GM23248 (cell line): ENCODE measurements around the gene MLN. TPM values are rescaled to one million over a fixed set of nuclear protein-coding genes. Genes with fewer than 3 reads are reported as not detected.

Source experiments
- DNase-seq: peaks from one replicate; pipeline ENCODE4 v3.0.0-alpha.2; 2015
- H2AFZ ChIP-seq: fragments of 200-600 bp; sonication (generic); 2 replicates; pipeline ENCODE4 v1.6.1; 2016; ENCODE audit warnings: antibody characterized with exemption
- H3F3A ChIP-seq: fragments of 200-600 bp; sonication (generic); 2 replicates; pipeline ENCODE4 v1.6.1; 2016; ENCODE audit warnings: mild to moderate bottlenecking, antibody characterized with exemption, mixed run types; ENCODE audit not compliant: insufficient read depth
- H3K27ac ChIP-seq: fragments of 200-600 bp; sonication (generic); 2 replicates; pipeline ENCODE4 v1.5.1; 2016; ENCODE audit warnings: mild to moderate bottlenecking
- H3K27me3 ChIP-seq: fragments of 200-600 bp; sonication (generic); replicated peaks from 2 replicates; pipeline ENCODE4 v1.6.1; 2016; ENCODE audit warnings: mild to moderate bottlenecking; ENCODE audit not compliant: insufficient read depth
- H3K36me3 ChIP-seq: fragments of 200-600 bp; sonication (generic); 2 replicates; pipeline ENCODE4 v1.6.1; 2016; ENCODE audit warnings: low read depth, mild to moderate bottlenecking
- H3K4me1 ChIP-seq: fragments of 200-600 bp; sonication (generic); 2 replicates; pipeline ENCODE4 v1.6.1; 2016; ENCODE audit warnings: mild to moderate bottlenecking; ENCODE audit not compliant: insufficient read depth
- H3K4me2 ChIP-seq: fragments of 200-600 bp; sonication (generic); one replicate; pipeline ENCODE4 v1.6.1; 2016; ENCODE audit warnings: mild to moderate bottlenecking; ENCODE audit not compliant: unreplicated experiment
- H3K4me3 ChIP-seq: fragments of 200-600 bp; sonication (generic); 2 replicates; pipeline ENCODE4 v1.5.1; 2016; ENCODE audit warnings: mild to moderate bottlenecking
- H3K79me2 ChIP-seq: fragments of 200-600 bp; sonication (generic); 2 replicates; pipeline ENCODE4 v1.6.1; 2016; ENCODE audit warnings: mild to moderate bottlenecking; ENCODE audit not compliant: insufficient read depth
- H3K9ac ChIP-seq: fragments of 200-600 bp; sonication (generic); 2 replicates; pipeline ENCODE4 v1.6.1; 2016; ENCODE audit warnings: mild to moderate bottlenecking
- H3K9me2 ChIP-seq: fragments of 200-600 bp; sonication (generic); 2 replicates; pipeline ENCODE4 v1.6.1; 2016; ENCODE audit warnings: mixed run types, mild to moderate bottlenecking, moderate library complexity; ENCODE audit not compliant: insufficient read depth
- H3K9me3 ChIP-seq: fragments of 200-600 bp; sonication (generic); one replicate; pipeline ENCODE4 v1.6.1; 2017; ENCODE audit warnings: low read depth
- H4K20me1 ChIP-seq: fragments of 200-600 bp; sonication (generic); 2 replicates; pipeline ENCODE4 v1.6.0; 2016; ENCODE audit not compliant: insufficient read depth
- EZH2 ChIP-seq: fragments of 200-600 bp; sonication (generic); IDR thresholded peaks from 2 replicates; pipeline ENCODE4 v1.6.1; 2018; ENCODE audit warnings: antibody characterized with exemption, mild to moderate bottlenecking; ENCODE audit not compliant: insufficient read depth, poor library complexity, severe bottlenecking
- EZH2phosphoT487 ChIP-seq: fragments of 200-600 bp; sonication (generic); IDR thresholded peaks from 2 replicates; pipeline ENCODE4 v1.6.1; 2018; ENCODE audit warnings: antibody characterized with exemption, moderate library complexity, mild to moderate bottlenecking, low read depth; ENCODE audit not compliant: insufficient read depth
- WGBS, 2 experiments: methylation state at CpG; one replicate each; pipeline ENCODE4 v1.1.6; 2015 to 2017; ENCODE audit warnings: low lambda C conversion rate in 2 of 2, low coverage in 1 of 2; ENCODE audit errors: missing lambda C conversion rate in 2 of 2; 5-methylcytosine and 5-hydroxymethylcytosine counted together
- in situ Hi-C: fragments of 300-500 bp; cut with MboI; formaldehyde crosslinking; loops from 2 replicates; pipeline ENCODE4 v1.15.0; 2020
- polyA plus RNA-seq: library from polyadenylated mRNA; unstranded; fragments of >200 nt; fragmentation: Nextera tagmentation; extraction: Ambion mirVana; gene quantifications from 2 replicates; pipeline ENCODE4 v1.2.1, GENCODE V29; 2016
- total RNA-seq: library from RNA; depleted of rRNA; stranded (reverse); fragments of >200 nt; shearing (Covaris generic); gene quantifications from 2 replicates; pipeline ENCODE4 v1.2.3, GENCODE V29; 2014

The MLN gene
- total and polyA plus RNA-seq, 2 experiments from 2014 or later = not detected

- Histone ChIP-seq H3K9me2 (no peaks in the 10 kb centered on the region), H3K27me3 (no peaks in the 10 kb centered on the region), H3K9ac (no peak overlapping the region), H3K36me3 (no peaks in the 10 kb centered on the region), H2AFZ (no peak overlapping the region), H4K20me1 (no peaks in the 10 kb centered on the region), H3K79me2 (no peaks in the 10 kb centered on the region), H3F3A (no peaks in the 10 kb centered on the region), H3K9me3 (no peaks in the 10 kb centered on the region), H3K4me2 (no peak overlapping the region), H3K27ac (no peak overlapping the region), H3K4me1 (peaks cover 6% of the 10 kb centered on the region), H3K4me3 (no peak overlapping the region)
- no peak for TF ChIP-seq EZH2phosphoT487
- TF ChIP-seq EZH2 = no peak
- WGBS, 2 experiments = 83% methylated on average over 11 of the region's 11 CpGs
- in situ Hi-C loops = no loop called here
- DNase-seq = no peak
Measured at GRCh38 chr6:33754222-33754621, 49.6 kb downstream of the MLN start.

DNA sequence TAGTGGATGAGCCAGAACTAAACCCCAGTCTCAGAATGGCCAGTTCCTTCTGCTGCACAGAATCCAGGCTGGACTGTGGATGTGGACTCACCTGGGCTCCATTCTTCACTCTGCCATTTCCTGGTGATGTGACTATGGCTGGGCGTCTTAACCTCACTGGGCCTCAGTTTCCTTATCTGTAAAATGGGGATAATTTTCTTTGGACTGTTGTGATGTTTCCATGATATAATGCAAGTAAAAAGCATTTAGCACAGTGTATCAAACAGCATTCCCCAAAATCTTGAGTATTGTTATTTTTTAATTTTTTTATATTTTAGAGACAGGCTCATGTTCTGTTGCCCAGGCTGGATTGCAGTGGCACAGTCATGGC, 51.2 kb downstream of the MLN start:
- no peaks in the 10 kb centered on the region for H4K20me1 ChIP-seq
- no peaks in the 10 kb centered on the region for H3K9me2 ChIP-seq
- no peak overlapping the region for H3K27ac ChIP-seq
- no peak overlapping the region for H2AFZ ChIP-seq
- TF ChIP-seq EZH2 = no peak
- H3K9me3 ChIP-seq = no peaks in the 10 kb centered on the region
- no peaks in the 10 kb centered on the region for H3F3A ChIP-seq
- H3K36me3 ChIP-seq = no peaks in the 10 kb centered on the region
- no peak overlapping the region for H3K4me2 ChIP-seq
- no peaks in the 10 kb centered on the region for H3K27me3 ChIP-seq
- H3K79me2 ChIP-seq = no peaks in the 10 kb centered on the region
- in situ Hi-C loops = no loop called here
- DNase-seq = no peak
- no peak overlapping the region for H3K9ac ChIP-seq
- H3K4me1 ChIP-seq = peaks cover 6% of the 10 kb centered on the region
- H3K4me3 ChIP-seq = no peak overlapping the region
- 96% methylated on average over 1 of the region's 1 CpG for WGBS, 2 experiments

GRCh38 chr6:33751771-33752645, 51.8 kb downstream of the MLN start:
- Histone ChIP-seq H3K4me1 (peaks cover 6% of the 10 kb centered on the region), H3K9ac (no peak overlapping the region), H3K4me3 (no peak overlapping the region), H3F3A (no peaks in the 10 kb centered on the region), H3K9me2 (no peaks in the 10 kb centered on the region), H3K9me3 (no peaks in the 10 kb centered on the region), H3K4me2 (no peak overlapping the region), H2AFZ (no peak overlapping the region), H4K20me1 (no peaks in the 10 kb centered on the region), H3K36me3 (no peaks in the 10 kb centered on the region), H3K27me3 (no peaks in the 10 kb centered on the region), H3K27ac (no peak overlapping the region), H3K79me2 (no peaks in the 10 kb centered on the region)
- in situ Hi-C loops = no loop called here
- no peak for DNase-seq
- no peak for TF ChIP-seq EZH2
- no peak for TF ChIP-seq EZH2phosphoT487
- whole genome bisulfite sequencing, 2 experiments = 80 to 81% methylated on average over 15 of the region's 15 CpGs

DNA sequence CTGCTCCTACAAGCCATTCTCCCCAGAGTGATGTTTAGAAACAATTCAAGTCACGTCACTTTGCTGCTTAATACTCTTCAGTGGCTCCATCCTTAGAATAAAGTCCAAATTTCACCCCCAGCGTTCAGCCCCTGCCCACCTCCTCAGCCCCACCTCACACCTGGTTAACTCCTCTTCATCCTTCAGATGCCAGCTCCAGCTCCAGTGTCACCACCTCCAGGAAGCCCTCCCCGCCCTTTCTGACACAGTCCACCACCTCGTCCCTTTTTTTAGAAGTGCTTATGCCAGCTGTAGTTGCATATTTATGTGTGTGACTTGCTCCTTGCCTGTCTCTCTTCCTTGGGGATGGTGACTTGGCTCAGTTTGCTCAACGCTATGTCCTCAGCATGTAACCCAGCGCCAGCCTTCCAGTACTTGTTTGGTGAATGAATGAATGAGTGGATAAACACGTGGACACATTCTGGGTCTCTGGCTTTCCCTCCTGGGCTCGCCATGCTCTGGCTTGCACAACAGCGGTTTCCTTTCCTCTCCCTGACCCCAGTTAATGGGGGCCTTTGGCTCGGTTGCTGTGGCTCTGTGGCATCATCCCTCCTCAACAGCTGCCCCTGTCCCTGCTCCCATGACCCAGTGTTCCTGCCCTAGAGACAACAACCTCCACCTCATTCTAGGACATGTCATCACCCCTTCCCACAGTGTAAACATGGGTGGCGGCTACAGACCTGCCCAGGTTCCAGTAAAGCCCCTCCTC, 53.4 kb downstream of the MLN start:
- WGBS, 2 experiments = 72 to 85% methylated on average over 11 of the region's 11 CpGs
- no peak overlapping the region for H3K27ac ChIP-seq
- H3K36me3 ChIP-seq = no peaks in the 10 kb centered on the region
- no peaks in the 10 kb centered on the region for H3K27me3 ChIP-seq
- no peaks in the 10 kb centered on the region for H3F3A ChIP-seq
- DNase-seq = peak; percentile 31
- no peaks in the 10 kb centered on the region for H4K20me1 ChIP-seq
- no peaks in the 10 kb centered on the region for H3K9me2 ChIP-seq
- no peaks in the 10 kb centered on the region for H3K9me3 ChIP-seq
- in situ Hi-C loops = no loop called here
- H2AFZ ChIP-seq = no peak overlapping the region
- no peaks in the 10 kb centered on the region for H3K79me2 ChIP-seq
- H3K4me1 ChIP-seq = peaks cover 15% of the 10 kb centered on the region
- no peak for TF ChIP-seq EZH2
- H3K4me2 ChIP-seq = peak overlapping the region; percentile 10
- no peak overlapping the region for H3K9ac ChIP-seq
- no peak overlapping the region for H3K4me3 ChIP-seq
